Panc1 (cell line): ENCODE data around the gene SRXN1. TPM values are rescaled to one million over a fixed set of nuclear protein-coding genes. Genes with fewer than 3 reads are reported as not detected.

Experiments
- ATAC-seq: fragments of 200-7000 bp; cut with Tn5 transposase; 2 replicates; pipeline ENCODE4 v1.9.1; 2020; ENCODE audit warnings: mild to moderate bottlenecking, moderate library complexity
- BruUV-seq: library from RNA; stranded (reverse); fragments of 400-500 nt; replicated peaks from 2 replicates; lab custom pipeline; 2021; lab: Mats Ljungman, UMichigan
- CTCF ChIA-PET: fragments of 300-600 bp; sonication (Branson Sonifier 250); formaldehyde crosslinking; loops from one replicate; lab custom pipeline; 2022; ENCODE audit warnings: antibody characterized with exemption; lab: Charles Lee
- POLR2A ChIA-PET: fragments of 300-600 bp; sonication (Branson Sonifier 250); formaldehyde crosslinking; loops from one replicate; lab custom pipeline; 2022; ENCODE audit warnings: antibody characterized with exemption; lab: Charles Lee
- DNase-seq: peaks from one replicate; pipeline ENCODE4 v3.0.0-alpha.2; 2010; ENCODE audit warnings: low read depth, low spot score
- H3K27ac ChIP-seq: 2 replicates; pipeline ENCODE4 v1.5.1; 2011; ENCODE audit warnings: mild to moderate bottlenecking, low read length, inconsistent platforms
- H3K27me3 ChIP-seq: fragments of 200-500 bp; sonication (Bioruptor generic); 2 replicates; pipeline ENCODE4 v1.6.0; 2014; ENCODE audit warnings: low read length, inconsistent platforms; ENCODE audit not compliant: control insufficient read depth, insufficient read depth
- H3K36me3 ChIP-seq: fragments of 200-500 bp; sonication (Bioruptor generic); 2 replicates; pipeline ENCODE4 v1.5.1; 2014; ENCODE audit warnings: inconsistent platforms, mild to moderate bottlenecking, low read length, moderate library complexity; ENCODE audit not compliant: control insufficient read depth, insufficient read depth
- H3K4me1 ChIP-seq: 2 replicates; pipeline ENCODE4 v1.5.1; 2011; ENCODE audit warnings: inconsistent platforms, mild to moderate bottlenecking, low read length, moderate library complexity; ENCODE audit not compliant: control insufficient read depth, insufficient read depth
- H3K4me3 ChIP-seq, 2 experiments: 2 replicates each; pipeline ENCODE4 v1.5.1; 2011 to 2012; ENCODE audit warnings: low read depth in 2 of 2, low read length in 2 of 2, mild to moderate bottlenecking in 2 of 2, inconsistent platforms in 1 of 2, moderate library complexity in 1 of 2
- H3K9me3 ChIP-seq: fragments of 200-500 bp; sonication (Bioruptor generic); 2 replicates; pipeline ENCODE4 v1.5.1; 2014; ENCODE audit warnings: low read depth, mild to moderate bottlenecking, inconsistent platforms, low read length, moderate library complexity; ENCODE audit not compliant: control insufficient read depth, insufficient read depth
- POLR2AphosphoS5 ChIP-seq: IDR thresholded peaks from 2 replicates; pipeline ENCODE4 v1.6.1; 2012; ENCODE audit warnings: mild to moderate bottlenecking, low read depth, low read length, moderate library complexity
- REST ChIP-seq, 2 experiments: IDR thresholded peaks; 2 replicates each; pipeline ENCODE4 v1.6.1; 2011 to 2012; ENCODE audit warnings: low read depth in 2 of 2, control low read depth in 1 of 2, low read length in 1 of 2, mild to moderate bottlenecking in 1 of 2, moderate library complexity in 1 of 2; ENCODE audit not compliant: insufficient read depth in 1 of 2
- SIN3A ChIP-seq: IDR thresholded peaks from 2 replicates; pipeline ENCODE4 v1.6.1; 2012; ENCODE audit warnings: low read depth, mild to moderate bottlenecking, low read length, moderate library complexity, borderline replicate concordance; ENCODE audit not compliant: insufficient read depth
- TCF7L2 ChIP-seq: IDR thresholded peaks from 2 replicates; pipeline ENCODE4 v1.6.1; 2011; ENCODE audit warnings: mild to moderate bottlenecking, low read depth, low read length, inconsistent platforms
- in situ Hi-C: cut with HindIII; loops from 2 replicates; pipeline ENCODE4 v1.10.0; 2016; ENCODE audit warnings: low sequenced_read_pairs, low pct_unique_long_range_greater_than_20kb
- intact Hi-C: fragments of 100-400 bp; cut with micrococcal nuclease; formaldehyde crosslinking; loops from one replicate; pipeline ENCODE4 v1.10.0; 2022; ENCODE audit not compliant: unreplicated experiment
- total RNA-seq: library from RNA; stranded (reverse); gene quantifications from one replicate; pipeline ENCODE4 v1.2.1, GENCODE V29; 2021; ENCODE audit not compliant: unreplicated experiment
- TF ChIP-seq, protein P1 (sequence below): fragments of 450-650 bp; IDR thresholded peaks from 2 replicates; pipeline ENCODE4 v1.5.1; 2017; ENCODE audit warnings: mild to moderate bottlenecking

Gene SRXN1
- total RNA-seq, 1 experiment from 2014 or later, result 34.5 TPM

DNA sequence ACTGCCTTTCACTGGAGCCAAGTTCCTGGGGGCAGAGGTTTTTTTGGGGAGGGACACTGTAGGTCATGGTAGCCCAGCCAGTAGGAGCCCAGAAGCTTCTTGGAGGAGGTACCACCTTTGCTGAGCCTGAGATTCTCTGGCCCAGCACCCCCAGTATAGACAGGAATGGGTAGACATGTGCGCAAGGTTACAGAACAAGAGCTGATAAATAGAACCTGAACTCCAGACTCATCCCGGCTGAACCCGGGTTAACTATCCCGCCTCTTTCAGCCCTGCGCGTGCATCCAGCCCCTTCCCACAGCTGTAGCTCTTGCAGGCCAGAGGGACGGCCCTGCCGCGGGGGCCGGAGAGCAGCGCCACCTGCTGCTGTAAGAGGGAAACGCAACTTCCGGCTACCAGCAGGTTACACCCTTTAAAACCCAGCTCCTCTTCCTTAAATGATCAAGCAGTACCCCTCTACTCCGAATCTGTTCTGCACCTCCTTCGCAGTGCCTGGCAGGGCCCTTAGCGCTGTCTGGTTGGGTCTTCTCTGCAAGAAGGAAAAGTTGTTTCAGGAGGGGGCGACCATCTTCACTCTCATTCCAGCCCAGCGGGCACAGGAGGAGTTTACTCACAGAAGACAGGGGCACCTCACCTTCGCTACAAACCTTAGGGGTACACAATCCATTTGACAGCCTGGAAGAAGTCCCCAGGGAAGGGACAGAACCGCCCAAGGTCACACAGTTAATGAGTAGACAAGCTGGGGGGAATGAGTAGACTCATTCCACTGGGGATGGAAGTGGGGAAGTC, 7.5 kb downstream of the SRXN1 start:
- ChIA-PET POLR2A (interaction anchor here (0.5 to 0.6 kb wide), 3 partner anchors 33 to 55 kb away, joined by 3 to 4 read pairs (median 3); no protein-coding TSS in a partner anchor), CTCF (interaction anchor here (0.5 to 3.0 kb wide), 12 partner anchors 10 to 298 kb away, joined by 3 to 20 read pairs (median 3); no protein-coding TSS in a partner anchor)
- peak; percentile 88 for ATAC-seq
- DNase-seq, result peak; percentile 62
- H3K9me3 ChIP-seq, result peaks cover 5% of the 10 kb centered on the region; the same call in 1 of the 2 replicates
- BruUV-seq, result no TSS peak
- H3K4me1 ChIP-seq, result peaks cover 9% of the 10 kb centered on the region
- intact Hi-C loops (loop anchor here (2.0 kb wide), 1 partner anchor 85 kb away; no protein-coding TSS in a partner anchor), in situ Hi-C loops (no loop called here)
- H3K27me3 ChIP-seq, result no peaks in the 10 kb centered on the region
- H3K27ac ChIP-seq, result no peak overlapping the region
- H3K36me3 ChIP-seq, result peaks cover 3% of the 10 kb centered on the region; the same call in 1 of the 2 replicates
- TF ChIP-seq, protein P1, sequence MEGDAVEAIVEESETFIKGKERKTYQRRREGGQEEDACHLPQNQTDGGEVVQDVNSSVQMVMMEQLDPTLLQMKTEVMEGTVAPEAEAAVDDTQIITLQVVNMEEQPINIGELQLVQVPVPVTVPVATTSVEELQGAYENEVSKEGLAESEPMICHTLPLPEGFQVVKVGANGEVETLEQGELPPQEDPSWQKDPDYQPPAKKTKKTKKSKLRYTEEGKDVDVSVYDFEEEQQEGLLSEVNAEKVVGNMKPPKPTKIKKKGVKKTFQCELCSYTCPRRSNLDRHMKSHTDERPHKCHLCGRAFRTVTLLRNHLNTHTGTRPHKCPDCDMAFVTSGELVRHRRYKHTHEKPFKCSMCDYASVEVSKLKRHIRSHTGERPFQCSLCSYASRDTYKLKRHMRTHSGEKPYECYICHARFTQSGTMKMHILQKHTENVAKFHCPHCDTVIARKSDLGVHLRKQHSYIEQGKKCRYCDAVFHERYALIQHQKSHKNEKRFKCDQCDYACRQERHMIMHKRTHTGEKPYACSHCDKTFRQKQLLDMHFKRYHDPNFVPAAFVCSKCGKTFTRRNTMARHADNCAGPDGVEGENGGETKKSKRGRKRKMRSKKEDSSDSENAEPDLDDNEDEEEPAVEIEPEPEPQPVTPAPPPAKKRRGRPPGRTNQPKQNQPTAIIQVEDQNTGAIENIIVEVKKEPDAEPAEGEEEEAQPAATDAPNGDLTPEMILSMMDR, result peak; percentile 98
- TF ChIP-seq REST (IDR thresholded peaks at IDR 0.05; ENCODE audit: insufficient read depth in 1 of 2, low read depth in 2 of 2, low read length in 1 of 2), result no peak
- H3K4me3 ChIP-seq, result no peak overlapping the region

DNA sequence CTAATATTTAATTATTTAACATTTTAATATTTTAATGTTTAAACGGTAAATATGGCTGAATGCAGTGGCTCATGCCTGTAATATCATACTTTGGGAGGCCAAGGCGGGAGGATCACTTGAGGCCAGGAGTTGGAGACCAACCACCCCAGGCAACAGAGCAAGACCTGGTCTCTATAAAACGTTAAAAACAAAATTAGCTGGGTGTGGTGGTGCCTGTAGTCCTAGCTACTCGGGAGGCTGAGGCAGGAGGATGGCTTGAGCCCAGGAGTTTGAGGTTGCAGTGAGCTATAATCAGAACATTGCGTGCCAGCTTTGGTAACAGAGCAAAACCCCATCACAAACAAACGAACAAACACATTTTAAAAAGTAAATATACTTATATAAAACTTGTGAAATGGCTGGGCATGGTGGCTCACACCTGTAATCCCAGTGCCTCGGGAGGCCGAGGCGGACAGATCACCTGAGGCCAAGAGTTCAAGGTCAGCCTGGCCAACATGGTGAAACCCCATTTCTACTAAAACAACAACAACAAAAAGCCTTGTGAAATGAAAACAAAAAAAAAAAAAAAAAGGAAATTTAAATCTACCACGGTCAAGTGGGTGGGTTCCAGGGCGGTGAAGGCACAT, 8.2 kb downstream of the SRXN1 start:
- no peak overlapping the region for H3K4me3 ChIP-seq
- in situ Hi-C loops, result no loop called here
- no peak overlapping the region for H3K27ac ChIP-seq
- POLR2A ChIA-PET, result no interaction called here
- CTCF ChIA-PET, result interaction anchor here (0.5 to 3.0 kb wide), 8 partner anchors 9 to 213 kb away, joined by 3 to 20 read pairs (median 4); no protein-coding TSS in a partner anchor
- intact Hi-C loops, result loop anchor here (2.0 kb wide), 1 partner anchor 84 kb away; no protein-coding TSS in a partner anchor
- ATAC-seq, result no peak
- H3K9me3 ChIP-seq, result peaks cover 5% of the 10 kb centered on the region; the same call in 1 of the 2 replicates
- no TSS peak for BruUV-seq
- H3K27me3 ChIP-seq, result no peaks in the 10 kb centered on the region
- TF ChIP-seq REST (IDR thresholded peaks at IDR 0.05; ENCODE audit: insufficient read depth in 1 of 2, low read depth in 2 of 2, low read length in 1 of 2) (no peak), TCF7L2 (no peak), POLR2AphosphoS5 (no peak), SIN3A (no peak)
- TF ChIP-seq, protein P1, result no peak
- H3K36me3 ChIP-seq, result peaks cover 3% of the 10 kb centered on the region; the same call in 1 of the 2 replicates
- H3K4me1 ChIP-seq, result peaks cover 9% of the 10 kb centered on the region
- DNase-seq, result no peak
